Peyer's patch (tissue), 4 donors: ENCODE results near the gene PPP6C. TPM values are rescaled to one million over a fixed set of nuclear protein-coding genes. Genes with fewer than 3 reads are reported as not detected.
A peak's percentile ranks its signal among the peaks of the same experiment; 100 is the strongest.
"Not testable (repeated sequence)": the region's sequence is repeated elsewhere in the genome, so short reads cannot be mapped to it uniquely, and the experiment has no call there.

Source experiments
- DNase-seq, 3 donors: peaks; one replicate each; pipeline ENCODE4 v3.0.0-alpha.2; 2017 to 2019
- H3K27ac ChIP-seq, 4 donors: fragments of 200-600 bp; sonication (generic); one replicate each; pipeline ENCODE4 v1.5.1; 2016 to 2019
- H3K27me3 ChIP-seq, 2 donors: fragments of 200-600 bp; sonication (generic); one replicate each; pipeline ENCODE4 v1.5.1; 2019
- H3K36me3 ChIP-seq, 3 donors: fragments of 200-600 bp; sonication (generic); one replicate each; pipeline ENCODE4 v1.5.1; 2016 to 2019
- H3K4me1 ChIP-seq, 4 donors: fragments of 200-600 bp; sonication (generic); one replicate each; pipeline ENCODE4 v1.5.1; 2016 to 2019
- H3K4me3 ChIP-seq, 4 donors: fragments of 200-600 bp; sonication (generic); 1 replicate in 3 of 4; 2 replicates in 1 of 4; pipeline ENCODE4 v1.5.1; 2016 to 2019; ENCODE audit warnings: mild to moderate bottlenecking in 1 of 4
- H3K9me3 ChIP-seq, 4 donors: fragments of 200-600 bp; sonication (generic); one replicate each; pipeline ENCODE4 v1.5.1; 2016 to 2019; ENCODE audit warnings: mild to moderate bottlenecking in 1 of 4
- POLR2A ChIP-seq, 2 donors: fragments of 450-650 bp; IDR thresholded peaks; one replicate each; pipeline ENCODE4 v1.5.1; 2017; ENCODE audit warnings: antibody characterized with exemption in 2 of 2, mild to moderate bottlenecking in 2 of 2, moderate library complexity in 2 of 2
- total RNA-seq, 4 donors: library from RNA; depleted of rRNA; stranded (reverse); fragments of >200 nt; gene quantifications; one replicate each; pipeline ENCODE4 v1.1.0, GENCODE V29; 2016
- TF ChIP-seq, protein P1 (sequence below), 6 experiments: fragments of 450-650 bp in 4 of 6; fragments of 200-600 bp in 2 of 6; sonication (generic) in 1 of 6; IDR thresholded peaks; one replicate each; pipeline ENCODE4 v1.5.1; 2017 to 2019; ENCODE audit warnings: antibody characterized with exemption in 6 of 6, mild to moderate bottlenecking in 3 of 6, moderate library complexity in 1 of 6

PPP6C gene
- total RNA-seq, 4 donors from 2014 or later = 15.5 to 29.9 (median 20.0) TPM

DNA sequence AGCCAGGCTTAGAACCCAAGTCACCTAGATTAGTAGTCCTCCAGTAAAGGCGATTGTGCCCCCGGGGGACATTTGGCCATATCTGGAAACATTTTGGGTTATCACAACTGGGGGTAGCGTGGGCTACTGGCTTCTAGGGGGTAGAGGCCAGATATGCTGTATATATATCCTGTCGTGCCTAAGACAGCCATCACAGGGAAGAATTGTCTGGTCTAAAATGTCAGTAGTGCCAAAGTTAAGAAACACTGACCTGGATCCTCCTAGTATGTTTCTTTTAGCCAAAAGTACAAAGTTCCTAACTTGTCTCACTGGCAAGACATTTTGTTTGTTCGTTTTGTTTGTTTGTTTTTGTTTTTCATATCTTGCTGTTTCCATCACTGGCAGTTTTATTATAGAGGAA lies 24.6 kb upstream of the PPP6C start:
- TF ChIP-seq, protein P1, sequence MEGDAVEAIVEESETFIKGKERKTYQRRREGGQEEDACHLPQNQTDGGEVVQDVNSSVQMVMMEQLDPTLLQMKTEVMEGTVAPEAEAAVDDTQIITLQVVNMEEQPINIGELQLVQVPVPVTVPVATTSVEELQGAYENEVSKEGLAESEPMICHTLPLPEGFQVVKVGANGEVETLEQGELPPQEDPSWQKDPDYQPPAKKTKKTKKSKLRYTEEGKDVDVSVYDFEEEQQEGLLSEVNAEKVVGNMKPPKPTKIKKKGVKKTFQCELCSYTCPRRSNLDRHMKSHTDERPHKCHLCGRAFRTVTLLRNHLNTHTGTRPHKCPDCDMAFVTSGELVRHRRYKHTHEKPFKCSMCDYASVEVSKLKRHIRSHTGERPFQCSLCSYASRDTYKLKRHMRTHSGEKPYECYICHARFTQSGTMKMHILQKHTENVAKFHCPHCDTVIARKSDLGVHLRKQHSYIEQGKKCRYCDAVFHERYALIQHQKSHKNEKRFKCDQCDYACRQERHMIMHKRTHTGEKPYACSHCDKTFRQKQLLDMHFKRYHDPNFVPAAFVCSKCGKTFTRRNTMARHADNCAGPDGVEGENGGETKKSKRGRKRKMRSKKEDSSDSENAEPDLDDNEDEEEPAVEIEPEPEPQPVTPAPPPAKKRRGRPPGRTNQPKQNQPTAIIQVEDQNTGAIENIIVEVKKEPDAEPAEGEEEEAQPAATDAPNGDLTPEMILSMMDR (IDR thresholded peaks at IDR 0.05) = no peak
- no peak for TF ChIP-seq POLR2A (IDR thresholded peaks at IDR 0.05)
- peaks cover 0 to 31% (median 0%) of the 10 kb centered on the region in 3 donors for H3K36me3 ChIP-seq
- no peaks in the 10 kb centered on the region for H3K27me3 ChIP-seq
- no peaks in the 10 kb centered on the region for H3K4me1 ChIP-seq
- DNase-seq = no peak
- no peak overlapping the region for H3K27ac ChIP-seq
- no peaks in the 10 kb centered on the region for H3K9me3 ChIP-seq
- no peak overlapping the region for H3K4me3 ChIP-seq

DNA sequence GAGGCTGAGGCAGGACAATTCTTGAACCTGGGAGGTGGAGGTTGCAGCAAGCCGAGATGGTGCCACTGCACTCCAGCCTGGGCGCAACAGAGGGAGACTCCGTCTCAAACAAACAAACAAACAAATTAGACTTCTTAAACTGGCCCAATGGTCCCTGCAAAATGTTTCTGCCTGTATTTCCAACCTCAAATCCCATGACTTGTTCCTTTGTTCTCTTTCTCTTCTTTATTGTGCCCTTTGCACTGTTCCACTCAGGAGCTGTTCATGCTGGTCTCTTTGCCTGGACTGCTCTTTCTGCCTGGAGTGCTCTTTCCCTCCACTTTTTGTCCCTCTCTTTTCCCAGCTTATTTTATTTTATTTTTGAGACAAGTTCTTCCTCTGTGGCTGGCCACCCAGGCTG lies 14.9 kb upstream of the PPP6C start:
- Histone ChIP-seq H3K27ac (no peak overlapping the region), H3K4me3 (no peak overlapping the region), H3K4me1 (peaks cover 0 to 6% (median 2%) of the 10 kb centered on the region in 4 donors), H3K36me3 (peaks cover 0 to 40% (median 0%) of the 10 kb centered on the region in 3 donors), H3K27me3 (no peaks in the 10 kb centered on the region), H3K9me3 (no peaks in the 10 kb centered on the region)
- no peak for TF ChIP-seq POLR2A (IDR thresholded peaks at IDR 0.05)
- TF ChIP-seq, protein P1 (IDR thresholded peaks at IDR 0.05) = no peak
- no peak for DNase-seq

GRCh38 chr9:125202846-125203618 lies 13.4 kb upstream of the PPP6C start:
- no peak for TF ChIP-seq POLR2A (IDR thresholded peaks at IDR 0.05)
- TF ChIP-seq, protein P1 (IDR thresholded peaks at IDR 0.05) = no peak
- Histone ChIP-seq H3K4me3 (no peak overlapping the region), H3K27ac (no peak overlapping the region), H3K27me3 (no peaks in the 10 kb centered on the region), H3K4me1 (peaks cover 0 to 6% (median 2%) of the 10 kb centered on the region in 4 donors), H3K9me3 (no peaks in the 10 kb centered on the region), H3K36me3 (peaks cover 0 to 28% (median 0%) of the 10 kb centered on the region in 3 donors)
- DNase-seq = no peak

GRCh38 chr9:125200216-125201047 lies 10.8 kb upstream of the PPP6C start, which contains the start of gene RABEPK:
TSS of gene RABEPK (plus strand) at chr9:125200542. CDS start at chr9:125203014, 2,472 bp downstream.
- TF ChIP-seq, protein P1 (IDR thresholded peaks at IDR 0.05) = no peak
- peak; percentile 90 for TF ChIP-seq POLR2A (IDR thresholded peaks at IDR 0.05)
- Histone ChIP-seq H3K27ac (peak within 1 kb of the TSS; percentile 85 to 95 (median 89)), H3K27me3 (no peaks in the 10 kb centered on the region), H3K4me1 (peaks cover 0 to 6% (median 2%) of the 10 kb centered on the region in 4 donors), H3K4me3 (peak within 1 kb of the TSS; percentile 52 to 84 (median 61)), H3K9me3 (no peaks in the 10 kb centered on the region), H3K36me3 (peaks cover 0 to 9% (median 0%) of the 10 kb centered on the region in 3 donors)
- DNase-seq = peak; percentile 92 to 97 (median 96)

DNA sequence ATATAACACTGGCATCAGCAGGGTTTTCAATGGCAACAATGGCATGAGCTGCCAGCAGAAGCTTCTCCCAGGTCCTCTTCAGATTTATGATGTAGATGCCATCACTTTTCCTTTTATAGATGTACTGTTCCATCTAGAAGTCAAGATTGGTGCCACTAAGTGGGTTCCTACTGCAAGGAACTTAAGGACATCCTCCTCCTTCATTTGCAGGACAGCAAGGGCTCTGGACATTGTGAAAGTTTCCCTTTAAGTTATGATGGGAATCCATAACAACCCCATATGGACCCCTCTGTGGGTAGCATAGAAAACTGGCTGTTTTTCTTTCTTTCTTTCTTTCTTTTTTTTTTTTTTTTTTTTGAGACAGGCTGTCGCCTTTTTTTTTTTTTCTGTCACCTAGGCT lies 6.0 kb upstream of the PPP6C start:
- H3K4me3 ChIP-seq, H3K9me3 ChIP-seq, DNase-seq, H3K27me3 ChIP-seq, H3K4me1 ChIP-seq, H3K36me3 ChIP-seq: not testable (repeated sequence)
- peak overlapping the region in 1 of 4 donors; percentile 33 for H3K27ac ChIP-seq

GRCh38 chr9:125194466-125194865 lies 4.9 kb upstream of the PPP6C start:
- not testable (repeated sequence) for H3K4me3 ChIP-seq, H3K9me3 ChIP-seq, H3K27me3 ChIP-seq, H3K36me3 ChIP-seq, DNase-seq
- Histone ChIP-seq H3K27ac (peak overlapping the region in 1 of 4 donors; percentile 21), H3K4me1 (peaks cover 0 to 11% (median 6%) of the 10 kb centered on the region in 4 donors)
